NCI-H128 (cell line): ENCODE results near the gene EXOC1L.
"Not testable (repeated sequence)": the region's sequence is repeated elsewhere in the genome, so short reads cannot be mapped to it uniquely, and the experiment has no call there.

ENCODE experiments used
- DNase-seq: peaks from one replicate; lab custom pipeline; 2025; ENCODE audit not compliant: unreplicated experiment; lab: John Stamatoyannopoulos, UW

EXOC1L gene

GRCh38 chr4:55837903-55838302 is 18.3 kb downstream of the EXOC1L start:
- DNase-seq, result no peak

GRCh38 chr4:55838356-55838755 is 18.8 kb downstream of the EXOC1L start:
- no peak for DNase-seq

- DNase-seq, result no peak
These were observed 19.4 kb downstream of the EXOC1L start for GRCh38 chr4:55838952-55839351.

- DNase-seq, result no peak
These were observed 21.4 kb downstream of the EXOC1L start for GRCh38 chr4:55840956-55841355.

GRCh38 chr4:55841373-55842239 is 22.0 kb downstream of the EXOC1L start:
- not testable (repeated sequence) for DNase-seq

- not testable (repeated sequence) for DNase-seq
These were observed 22.7 kb downstream of the EXOC1L start for GRCh38 chr4:55842312-55842711.

- DNase-seq, result no peak
These were observed 30.1 kb downstream of the EXOC1L start for GRCh38 chr4:55849724-55850123.

GRCh38 chr4:55851885-55852284 is 32.3 kb downstream of the EXOC1L start:
- no peak for DNase-seq

- peak; percentile 84 for DNase-seq
These were observed 34.0 kb downstream of the EXOC1L start, which contains the start of gene EXOC1 for GRCh38 chr4:55853484-55854046. Gene EXOC1, plus strand, starts transcription at chr4:55853648. Its CDS starts 4,676 bp downstream, at chr4:55858324.

- DNase-seq, result no peak
These were observed 34.5 kb downstream of the EXOC1L start for GRCh38 chr4:55854129-55854528.

GRCh38 chr4:55857586-55857985 is 38.0 kb downstream of the EXOC1L start:
- no peak for DNase-seq

GRCh38 chr4:55859711-55860110 is 40.1 kb downstream of the EXOC1L start:
- DNase-seq, result no peak

- DNase-seq, result no peak
These were observed 45.1 kb downstream of the EXOC1L start for GRCh38 chr4:55864577-55865223.

- DNase-seq, result no peak
These were observed 45.7 kb downstream of the EXOC1L start for GRCh38 chr4:55865228-55865806.

GRCh38 chr4:55866290-55866907 is 46.8 kb downstream of the EXOC1L start:
- no peak for DNase-seq

- DNase-seq, result no peak
These were observed 47.5 kb downstream of the EXOC1L start for GRCh38 chr4:55866973-55867574.

- DNase-seq, result no peak
These were observed 49.0 kb downstream of the EXOC1L start for GRCh38 chr4:55868581-55869090.

GRCh38 chr4:55871299-55871800 is 51.8 kb downstream of the EXOC1L start:
- no peak for DNase-seq

GRCh38 chr4:55874831-55875230 is 55.2 kb downstream of the EXOC1L start:
- no peak for DNase-seq

GRCh38 chr4:55876387-55876786 is 56.8 kb downstream of the EXOC1L start:
- no peak for DNase-seq
